ENCODE data around the gene MALRD1. TPM values are rescaled to one million over a fixed set of nuclear protein-coding genes. Genes with fewer than 3 reads are reported as not detected.

Gene MALRD1
- total RNA-seq, 1 donor, result 1.7 TPM

- no peak for DNase-seq (ENCODE audit: low read depth)
- no peak for TF ChIP-seq CTCF (IDR thresholded peaks at IDR 0.05; ENCODE audit: insufficient read depth, low read depth, low read length)
- H3K4me3 ChIP-seq (ENCODE audit: low read depth, low read length), result no peak overlapping the region
These were observed 28.7 kb downstream of the MALRD1 start for GRCh38 chr10:19077276-19077675.

GRCh38 chr10:19096501-19097073, 48.0 kb downstream of the MALRD1 start:
- H3K4me3 ChIP-seq (ENCODE audit: low read depth, low read length), result no peak overlapping the region
- DNase-seq (ENCODE audit: low read depth), result no peak
- TF ChIP-seq CTCF (IDR thresholded peaks at IDR 0.05; ENCODE audit: insufficient read depth, low read depth, low read length), result no peak

GRCh38 chr10:19097151-19097550, 48.5 kb downstream of the MALRD1 start:
- no peak for TF ChIP-seq CTCF (IDR thresholded peaks at IDR 0.05; ENCODE audit: insufficient read depth, low read depth, low read length)
- DNase-seq (ENCODE audit: low read depth), result no peak
- no peak overlapping the region for H3K4me3 ChIP-seq (ENCODE audit: low read depth, low read length)

GRCh38 chr10:19098803-19099202, 50.2 kb downstream of the MALRD1 start:
- no peak for TF ChIP-seq CTCF (IDR thresholded peaks at IDR 0.05; ENCODE audit: insufficient read depth, low read depth, low read length)
- DNase-seq (ENCODE audit: low read depth), result no peak

GRCh38 chr10:19107406-19107805, 58.8 kb downstream of the MALRD1 start:
- no peak for TF ChIP-seq CTCF (IDR thresholded peaks at IDR 0.05; ENCODE audit: insufficient read depth, low read depth, low read length)
- DNase-seq (ENCODE audit: low read depth), result no peak
- no peak overlapping the region for H3K4me3 ChIP-seq (ENCODE audit: low read depth, low read length)

More at GRCh38 chr10:19098803-19099202, 50.2 kb downstream of the MALRD1 start:
- no peak overlapping the region for H3K4me3 ChIP-seq (ENCODE audit: low read depth, low read length)

GRCh38 chr10:19111501-19112267, 63.1 kb downstream of the MALRD1 start:
- H3K4me3 ChIP-seq (ENCODE audit: low read depth, low read length), result no peak overlapping the region
- no peak for TF ChIP-seq CTCF (IDR thresholded peaks at IDR 0.05; ENCODE audit: insufficient read depth, low read depth, low read length)
- DNase-seq (ENCODE audit: low read depth), result peak; percentile 18

Measured in fibroblast of villous mesenchyme (primary cell).